Adrenal gland (tissue), 12 donors: ENCODE data around the gene FCRL2. TPM values are rescaled to one million over a fixed set of nuclear protein-coding genes. Genes with fewer than 3 reads are reported as not detected.

Experiments
- DNase-seq, 7 donors: peaks; one replicate each; pipeline ENCODE4 v3.0.0-alpha.2; 2019 to 2020
- H3K27ac ChIP-seq, 5 donors: fragments of 200-600 bp; sonication (generic) in 4 of 5; 1 replicate in 3 of 5; 2 replicates in 2 of 5; pipeline versions ENCODE4 v1.5.1 to v1.8.0; 2016 to 2020; ENCODE audit warnings: mild to moderate bottlenecking in 1 of 5
- H3K27me3 ChIP-seq: fragments of 200-600 bp; 2 replicates; pipeline ENCODE4 v1.8.0; 2021
- H3K36me3 ChIP-seq, 2 donors: fragments of 200-600 bp; replicated peaks in 1 of 2; 1 replicate in 1 of 2; 2 replicates in 1 of 2; pipeline versions ENCODE4 v1.5.1 to v1.8.0; 2018 to 2022
- H3K4me1 ChIP-seq, 2 donors: fragments of 200-600 bp; replicated peaks in 1 of 2; 1 replicate in 1 of 2; 2 replicates in 1 of 2; pipeline versions ENCODE4 v1.5.1 to v1.8.0; 2018 to 2021
- H3K4me3 ChIP-seq, 4 donors: fragments of 200-600 bp; sonication (generic) in 3 of 4; one replicate each; pipeline ENCODE4 v1.5.1; 2016 to 2018
- H3K9me3 ChIP-seq, 3 donors: fragments of 200-600 bp; sonication (generic) in 1 of 3; replicated peaks in 1 of 3; 1 replicate in 2 of 3; 2 replicates in 1 of 3; pipeline versions ENCODE4 v1.5.1 to v1.8.0; 2016 to 2021
- CTCF ChIP-seq, 6 experiments: fragments of 450-650 bp in 4 of 6; fragments of 200-600 bp in 2 of 6; sonication (generic) in 1 of 6; IDR thresholded peaks; 1 replicate in 5 of 6; 2 replicates in 1 of 6; pipeline versions ENCODE4 v1.5.1 to v1.8.0; 2016 to 2021; ENCODE audit warnings: antibody characterized with exemption in 6 of 6, mild to moderate bottlenecking in 2 of 6, moderate library complexity in 1 of 6
- POLR2A ChIP-seq, 2 donors: fragments of 450-650 bp; IDR thresholded peaks; one replicate each; pipeline ENCODE4 v1.6.1; 2017; ENCODE audit warnings: antibody characterized with exemption in 2 of 2, mild to moderate bottlenecking in 2 of 2, moderate library complexity in 1 of 2
- WGBS, 4 donors: extraction: QIAGEN DNeasy Blood & Tissue Kit in 2 of 4; methylation state at CpG; one replicate each; pipeline versions ENCODE4 v1.1.5 to v1.1.7; 2013 to 2017; 5-methylcytosine and 5-hydroxymethylcytosine counted together
- intact Hi-C, 2 donors: fragments of 100-400 bp; cut with DNase I; formaldehyde crosslinking; loops; one replicate each; pipeline versions ENCODE4 v1.14.1 to v1.15.0; 2022 to 2023
- polyA plus RNA-seq, 3 donors: library from polyadenylated mRNA; stranded (reverse); fragments of 200-250 nt in 2 of 3; fragments of 350-450 nt in 1 of 3; fragmentation: Illumina TruSeq in 1 of 3; extraction: RNeasy Lipid Tissue Mini Kit (QIAGEN cat#74804) in 1 of 3; gene quantifications; one replicate each; pipeline ENCODE4 v1.2.3, GENCODE V29; 2013 to 2014
- total RNA-seq, 9 donors: library from RNA; depleted of rRNA in 4 of 9; stranded (reverse); fragments of >200 nt in 4 of 9; fragments of 120-200 nt in 1 of 9; fragmentation: NEBNext Ultra II Directional in 1 of 9; extraction: Animal tissue kit (Norgen Biotek cat#: 25700) in 1 of 9; gene quantifications; one replicate each; pipeline versions ENCODE4 v1.1.0 to v1.2.4, GENCODE V29; 2013 to 2023
- donor health status: healthy with polysubstance abuse.
- donor health status: Bipolar disorder and iron deficiency.
- donor health status: DM: yes; HTN: yes; CAD: no.
- donor health status: DM: no; HTN: no; CAD: no.
- donor health status: DM: no; HTN: no; CAD: no.
- donor health status: DM: yes; HTN: yes; CAD: no.

Gene FCRL2
- total and polyA plus RNA-seq, 12 donors = 0.03 to 0.15 (median 0.08) TPM; not detected in 9

- 61 to 66% (median 64%) methylated on average over 8 of the region's 8 CpGs for WGBS, 4 donors
- Histone ChIP-seq H3K27me3 (no peaks in the 10 kb centered on the region), H3K4me3 (no peak overlapping the region), H3K36me3 (no peaks in the 10 kb centered on the region), H3K4me1 (no peaks in the 10 kb centered on the region), H3K27ac (no peak overlapping the region), H3K9me3 (no peaks in the 10 kb centered on the region)
- intact Hi-C loops = no loop called here
- no peak for DNase-seq
- no peak for TF ChIP-seq CTCF (IDR thresholded peaks at IDR 0.05)
- no peak for TF ChIP-seq POLR2A (IDR thresholded peaks at IDR 0.05)
Measured at GRCh38 chr1:157771661-157772425, 5.1 kb downstream of the FCRL2 start.

- WGBS, 4 donors = 46 to 55% (median 52%) methylated on average over 9 of the region's 9 CpGs
- no peaks in the 10 kb centered on the region for H3K9me3 ChIP-seq
- no peak overlapping the region for H3K27ac ChIP-seq
- H3K36me3 ChIP-seq = no peaks in the 10 kb centered on the region
- no peaks in the 10 kb centered on the region for H3K27me3 ChIP-seq
- TF ChIP-seq CTCF (IDR thresholded peaks at IDR 0.05) (no peak), POLR2A (IDR thresholded peaks at IDR 0.05) (no peak)
- intact Hi-C loops = no loop called here
- no peak for DNase-seq
- H3K4me1 ChIP-seq = no peaks in the 10 kb centered on the region
- no peak overlapping the region for H3K4me3 ChIP-seq
Measured at GRCh38 chr1:157770442-157771043, 6.4 kb downstream of the FCRL2 start.

GRCh38 chr1:157766792-157767191 lies 10.1 kb downstream of the FCRL2 start:
- H3K36me3 ChIP-seq = no peaks in the 10 kb centered on the region
- no peak for DNase-seq

GRCh38 chr1:157758018-157758417 lies 18.9 kb downstream of the FCRL2 start:
- H3K4me1 ChIP-seq = no peaks in the 10 kb centered on the region
- TF ChIP-seq CTCF (IDR thresholded peaks at IDR 0.05) (no peak), POLR2A (IDR thresholded peaks at IDR 0.05) (no peak)
- no peak for DNase-seq
- no peaks in the 10 kb centered on the region for H3K27me3 ChIP-seq
- no peak overlapping the region for H3K27ac ChIP-seq
- H3K4me3 ChIP-seq = no peak overlapping the region
- 72 to 87% (median 76%) methylated on average over 4 of the region's 4 CpGs for WGBS, 4 donors
- intact Hi-C loops = no loop called here
- no peaks in the 10 kb centered on the region for H3K36me3 ChIP-seq
- no peaks in the 10 kb centered on the region for H3K9me3 ChIP-seq

More at GRCh38 chr1:157766792-157767191, 10.1 kb downstream of the FCRL2 start:
- no peak overlapping the region for H3K27ac ChIP-seq
- no peaks in the 10 kb centered on the region for H3K27me3 ChIP-seq
- H3K4me3 ChIP-seq = no peak overlapping the region
- no peak for TF ChIP-seq POLR2A (IDR thresholded peaks at IDR 0.05)
- no peak for TF ChIP-seq CTCF (IDR thresholded peaks at IDR 0.05)
- intact Hi-C loops = no loop called here
- H3K4me1 ChIP-seq = no peaks in the 10 kb centered on the region
- H3K9me3 ChIP-seq = no peaks in the 10 kb centered on the region
